Endothelial cell of umbilical vein (primary cell): Measurements from ENCODE around the gene TMEM266. TPM values are rescaled to one million over a fixed set of nuclear protein-coding genes. Genes with fewer than 3 reads are reported as not detected.

Experiments used
- BruUV-seq: library from RNA; stranded (reverse); fragments of 400-500 nt; replicated peaks from 2 replicates; lab custom pipeline; 2021; lab: Mats Ljungman, UMichigan
- CTCF ChIA-PET: fragments of 300-600, 350-600 bp; sonication (Branson Sonifier 250); formaldehyde crosslinking; loops from one replicate; lab custom pipeline; 2021; ENCODE audit warnings: antibody characterized with exemption, inconsistent platforms; lab: Charles Lee
- POLR2A ChIA-PET: fragments of 300-600, 350-600 bp; sonication (Branson Sonifier 250); formaldehyde crosslinking; loops from one replicate; lab custom pipeline; 2021; ENCODE audit warnings: antibody characterized with exemption, inconsistent platforms; lab: Charles Lee
- DNase-seq: peaks from one replicate; pipeline ENCODE4 v3.0.0-alpha.2; 2011; ENCODE audit warnings: low read depth, low spot score
- FAIRE-seq: peaks from 2 replicates; lab custom pipeline; 2011; peaks lifted over from hg19 to GRCh38; lab: Jason Lieb, UNC
- H2AFZ ChIP-seq: 2 replicates; pipeline ENCODE4 v1.6.0; 2012; ENCODE audit warnings: low read depth, low read length, control low read depth, inconsistent platforms
- H3K27ac ChIP-seq: 2 replicates; pipeline ENCODE4 v1.5.1; 2011; ENCODE audit warnings: low read depth, mild to moderate bottlenecking, control low read depth, low read length, moderate library complexity; ENCODE audit not compliant: insufficient read depth
- H3K27me3 ChIP-seq, 2 experiments: 2 replicates each; pipeline versions ENCODE4 v1.6.0 to v1.6.1; 2011; ENCODE audit warnings: low read length in 2 of 2, mixed read lengths in 1 of 2; ENCODE audit not compliant: control insufficient read depth in 2 of 2, insufficient read depth in 2 of 2
- H3K36me3 ChIP-seq, 2 experiments: 2 replicates in 1 of 2; 3 replicates in 1 of 2; pipeline ENCODE4 v1.5.1; 2011; ENCODE audit warnings: low read length in 2 of 2, mild to moderate bottlenecking in 1 of 2, moderate library complexity in 1 of 2; ENCODE audit not compliant: control insufficient read depth in 2 of 2, insufficient read depth in 2 of 2; ENCODE audit errors: extremely low read depth in 1 of 2
- H3K4me1 ChIP-seq: 3 replicates; pipeline ENCODE4 v1.5.1; 2011; ENCODE audit warnings: mild to moderate bottlenecking, low read length; ENCODE audit not compliant: control insufficient read depth, insufficient read depth; ENCODE audit errors: extremely low read depth
- H3K4me2 ChIP-seq: 2 replicates; pipeline ENCODE4 v1.6.1; 2011; ENCODE audit warnings: low read length, control low read depth, mixed read lengths; ENCODE audit not compliant: insufficient read depth
- H3K4me3 ChIP-seq, 3 experiments: fragments of 200-600 bp in 1 of 3; sonication (generic), shearing (Covaris generic) in 1 of 3; replicated peaks in 1 of 3; 2 replicates each; pipeline ENCODE4 v1.5.1; 2011 to 2016; ENCODE audit warnings: control low read depth in 3 of 3, low read length in 3 of 3, mild to moderate bottlenecking in 2 of 3, inconsistent platforms in 1 of 3, low read depth in 1 of 3, moderate library complexity in 1 of 3; ENCODE audit not compliant: insufficient read depth in 1 of 3
- H3K79me2 ChIP-seq: 2 replicates; pipeline ENCODE4 v1.6.0; 2012; ENCODE audit warnings: low read length, inconsistent platforms; ENCODE audit not compliant: control insufficient read depth, insufficient read depth
- H3K9ac ChIP-seq: replicated peaks from 2 replicates; pipeline ENCODE3; 2011; ENCODE audit warnings: low read length, control low read depth; ENCODE audit not compliant: insufficient read depth; ENCODE audit errors: extremely low read depth
- H3K9me1 ChIP-seq: replicated peaks from 3 replicates; pipeline ENCODE4 v1.6.0; 2011; ENCODE audit warnings: mild to moderate bottlenecking, low read length; ENCODE audit not compliant: control insufficient read depth, insufficient read depth; ENCODE audit errors: extremely low read depth
- H3K9me3 ChIP-seq: replicated peaks from 2 replicates; pipeline ENCODE4 v1.5.1; 2012; ENCODE audit warnings: low read length, inconsistent platforms; ENCODE audit not compliant: control insufficient read depth, insufficient read depth
- H4K20me1 ChIP-seq: replicated peaks from 2 replicates; pipeline ENCODE3; 2011; ENCODE audit warnings: mild to moderate bottlenecking, low read length; ENCODE audit not compliant: control insufficient read depth, insufficient read depth; ENCODE audit errors: extremely low read depth
- EZH2 ChIP-seq: IDR thresholded peaks from 2 replicates; pipeline ENCODE4 v1.6.1; 2012; ENCODE audit warnings: borderline replicate concordance, low read depth, mild to moderate bottlenecking, moderate library complexity, low read length, inconsistent platforms; ENCODE audit not compliant: severe bottlenecking
- FOS ChIP-seq: IDR thresholded peaks from 2 replicates; pipeline ENCODE4 v1.6.1; 2011; ENCODE audit warnings: mild to moderate bottlenecking, low read length, moderate library complexity, borderline replicate concordance; ENCODE audit not compliant: insufficient read depth
- GATA2 ChIP-seq: IDR thresholded peaks from 2 replicates; pipeline ENCODE4 v1.7.0; 2011; ENCODE audit warnings: low read depth, mild to moderate bottlenecking, moderate library complexity, mixed read lengths, low read length; ENCODE audit not compliant: insufficient read length, insufficient read depth
- JUN ChIP-seq: IDR thresholded peaks from 2 replicates; pipeline ENCODE4 v1.6.1; 2011; ENCODE audit warnings: borderline replicate concordance, low read depth; ENCODE audit not compliant: insufficient read length, insufficient read depth
- MAX ChIP-seq: IDR thresholded peaks from 2 replicates; pipeline ENCODE4 v1.6.1; 2011; ENCODE audit not compliant: insufficient read depth, insufficient read length
- MYC ChIP-seq: IDR thresholded peaks from one replicate; pipeline ENCODE4 v1.6.1; 2011; ENCODE audit warnings: mild to moderate bottlenecking, low read depth, low read length
- POLR2A ChIP-seq: IDR thresholded peaks from 2 replicates; pipeline ENCODE4 v1.6.1; 2012; ENCODE audit warnings: low read depth, mild to moderate bottlenecking, control low read depth, low read length
- POLR2AphosphoS5 ChIP-seq: IDR thresholded peaks from 2 replicates; pipeline ENCODE4 v1.6.1; 2012; ENCODE audit warnings: low read depth, mild to moderate bottlenecking, control low read depth, low read length, moderate library complexity; ENCODE audit not compliant: insufficient read depth
- dilution Hi-C: fragments of 300-500 bp; cut with MboI; formaldehyde crosslinking; loops from one replicate; pipeline ENCODE4 v1.15.0; 2019; ENCODE audit warnings: low sequenced_read_pairs; ENCODE audit not compliant: extremely low pct_ligation_motif_present
- intact Hi-C: fragments of 100-400 bp; cut with micrococcal nuclease; formaldehyde crosslinking; loops from one replicate; pipeline ENCODE4 v1.10.0; 2022
- polyA plus RNA-seq, 4 experiments: library from polyadenylated mRNA; depleted of rRNA in 3 of 4; stranded (reverse) in 3 of 4; unstranded in 1 of 4; fragments of >200 nt; gene quantifications; 2 replicates each; pipeline versions ENCODE4 v1.2.1 to v1.2.3, GENCODE V29; 2011 to 2012; ENCODE audit warnings: missing spikeins in 1 of 4
- total RNA-seq: library from RNA; stranded (reverse); gene quantifications from 2 replicates; pipeline ENCODE4 v1.2.3, GENCODE V29; 2021
- TF ChIP-seq, protein P1 (sequence below), 2 donors: IDR thresholded peaks; 1 replicate in 1 of 2; 2 replicates in 1 of 2; pipeline ENCODE4 v1.5.1; 2011; ENCODE audit warnings: low read length in 2 of 2, mild to moderate bottlenecking in 2 of 2, moderate library complexity in 2 of 2, control low read depth in 1 of 2, inconsistent platforms in 1 of 2, low read depth in 1 of 2; ENCODE audit not compliant: insufficient read depth in 1 of 2; ENCODE audit errors: extremely low read depth in 1 of 2

Gene TMEM266
- total and polyA plus RNA-seq, 2 donors (not counting 3 experiments of a cell fraction or from before 2014, with no cell fraction given) = not detected

GRCh38 chr15:76175442-76175841 lies 115.7 kb downstream of the TMEM266 start:
- dilution Hi-C loops (no loop called here), intact Hi-C loops (no loop called here)
- Histone ChIP-seq H3K9me3 (no peaks in the 10 kb centered on the region), H3K9me1 (no peaks in the 10 kb centered on the region), H3K9ac (no peak overlapping the region), H3K36me3 (no peaks in the 10 kb centered on the region), H3K79me2 (no peaks in the 10 kb centered on the region), H4K20me1 (no peaks in the 10 kb centered on the region), H3K27me3 (peaks cover 0 to 4% of the 10 kb centered on the region in 2 experiments), H3K4me2 (no peak overlapping the region), H2AFZ (no peak overlapping the region), H3K27ac (no peak overlapping the region), H3K4me3 (no peak overlapping the region), H3K4me1 (no peaks in the 10 kb centered on the region)
- POLR2A ChIA-PET = no interaction called here
- TF ChIP-seq EZH2 (no peak), MYC (no peak), POLR2A (no peak)
- TF ChIP-seq, protein P1, sequence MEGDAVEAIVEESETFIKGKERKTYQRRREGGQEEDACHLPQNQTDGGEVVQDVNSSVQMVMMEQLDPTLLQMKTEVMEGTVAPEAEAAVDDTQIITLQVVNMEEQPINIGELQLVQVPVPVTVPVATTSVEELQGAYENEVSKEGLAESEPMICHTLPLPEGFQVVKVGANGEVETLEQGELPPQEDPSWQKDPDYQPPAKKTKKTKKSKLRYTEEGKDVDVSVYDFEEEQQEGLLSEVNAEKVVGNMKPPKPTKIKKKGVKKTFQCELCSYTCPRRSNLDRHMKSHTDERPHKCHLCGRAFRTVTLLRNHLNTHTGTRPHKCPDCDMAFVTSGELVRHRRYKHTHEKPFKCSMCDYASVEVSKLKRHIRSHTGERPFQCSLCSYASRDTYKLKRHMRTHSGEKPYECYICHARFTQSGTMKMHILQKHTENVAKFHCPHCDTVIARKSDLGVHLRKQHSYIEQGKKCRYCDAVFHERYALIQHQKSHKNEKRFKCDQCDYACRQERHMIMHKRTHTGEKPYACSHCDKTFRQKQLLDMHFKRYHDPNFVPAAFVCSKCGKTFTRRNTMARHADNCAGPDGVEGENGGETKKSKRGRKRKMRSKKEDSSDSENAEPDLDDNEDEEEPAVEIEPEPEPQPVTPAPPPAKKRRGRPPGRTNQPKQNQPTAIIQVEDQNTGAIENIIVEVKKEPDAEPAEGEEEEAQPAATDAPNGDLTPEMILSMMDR (IDR thresholded peaks at IDR 0.05; ENCODE audit: extremely low read depth in 1 of 2, insufficient read depth in 1 of 2, low read depth in 1 of 2, low read length in 2 of 2) = no peak
- CTCF ChIA-PET = interaction anchor here (2.0 kb wide), 1 partner anchor 16 kb away, joined by 4 read pairs; no protein-coding TSS in a partner anchor
- no peak for FAIRE-seq
- BruUV-seq = no TSS peak
- DNase-seq = no peak

GRCh38 chr15:76176059-76176458 lies 116.3 kb downstream of the TMEM266 start:
- Histone ChIP-seq H3K27me3 (peaks cover 0 to 4% of the 10 kb centered on the region in 2 experiments), H3K4me1 (no peaks in the 10 kb centered on the region), H3K9me3 (no peaks in the 10 kb centered on the region), H3K27ac (no peak overlapping the region), H2AFZ (no peak overlapping the region), H3K79me2 (no peaks in the 10 kb centered on the region), H3K9me1 (no peaks in the 10 kb centered on the region), H4K20me1 (no peaks in the 10 kb centered on the region), H3K4me2 (no peak overlapping the region), H3K4me3 (no peak overlapping the region), H3K36me3 (no peaks in the 10 kb centered on the region), H3K9ac (no peak overlapping the region)
- TF ChIP-seq JUN (no peak), MAX (no peak), POLR2A (no peak), MYC (no peak), POLR2AphosphoS5 (no peak), FOS (no peak), EZH2 (no peak), GATA2 (no peak)
- TF ChIP-seq, protein P1 (IDR thresholded peaks at IDR 0.05; ENCODE audit: extremely low read depth in 1 of 2, insufficient read depth in 1 of 2, low read depth in 1 of 2, low read length in 2 of 2) = no peak
- ChIA-PET CTCF (interaction anchor here (1.8 kb wide), 1 partner anchor 10 kb away, joined by 4 read pairs; no protein-coding TSS in a partner anchor), POLR2A (no interaction called here)
- DNase-seq (no peak), FAIRE-seq (no peak)
- dilution Hi-C loops (no loop called here), intact Hi-C loops (no loop called here)
- BruUV-seq = no TSS peak
